Measurements from ENCODE around the gene SOD1. TPM values are rescaled to one million over a fixed set of nuclear protein-coding genes. Genes with fewer than 3 reads are reported as not detected.

SOD1 gene
- total RNA-seq, 6 experiments from 2014 or later = 236 to 290 (median 281) TPM

DNA sequence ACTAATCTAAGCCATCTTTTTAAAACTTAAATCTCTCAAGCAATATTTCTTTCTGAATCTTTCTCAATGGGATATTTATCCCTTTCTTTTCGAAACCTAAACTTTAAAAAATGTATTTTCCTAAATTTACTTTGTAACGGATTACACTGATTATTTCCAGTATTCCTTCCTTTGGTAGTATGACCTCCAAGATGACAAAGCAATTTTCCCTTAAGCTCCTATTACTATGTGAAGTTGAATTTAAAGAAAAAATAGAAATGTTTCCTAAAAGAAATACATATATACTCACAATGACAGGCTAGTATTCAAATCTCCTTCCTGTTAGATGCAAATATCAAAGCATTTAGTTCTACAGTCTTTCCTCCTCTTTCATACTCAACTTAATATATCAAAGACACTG, 56.6 kb downstream of the SOD1 start:
- Mint-ChIP-seq H3K9me3 (no peaks in the 10 kb centered on the region), H3K4me3 (no peak overlapping the region), H3K27me3 (ENCODE audit: insufficient read depth) (no peaks in the 10 kb centered on the region), H3K4me1 (ENCODE audit: low read depth) (peaks cover 71% of the 10 kb centered on the region), H3K27ac (peak overlapping the region; percentile 61), H3K36me3 (ENCODE audit: low read depth) (no peaks in the 10 kb centered on the region)
- no peak for DNase-seq
- TF ChIP-seq, protein P1, sequence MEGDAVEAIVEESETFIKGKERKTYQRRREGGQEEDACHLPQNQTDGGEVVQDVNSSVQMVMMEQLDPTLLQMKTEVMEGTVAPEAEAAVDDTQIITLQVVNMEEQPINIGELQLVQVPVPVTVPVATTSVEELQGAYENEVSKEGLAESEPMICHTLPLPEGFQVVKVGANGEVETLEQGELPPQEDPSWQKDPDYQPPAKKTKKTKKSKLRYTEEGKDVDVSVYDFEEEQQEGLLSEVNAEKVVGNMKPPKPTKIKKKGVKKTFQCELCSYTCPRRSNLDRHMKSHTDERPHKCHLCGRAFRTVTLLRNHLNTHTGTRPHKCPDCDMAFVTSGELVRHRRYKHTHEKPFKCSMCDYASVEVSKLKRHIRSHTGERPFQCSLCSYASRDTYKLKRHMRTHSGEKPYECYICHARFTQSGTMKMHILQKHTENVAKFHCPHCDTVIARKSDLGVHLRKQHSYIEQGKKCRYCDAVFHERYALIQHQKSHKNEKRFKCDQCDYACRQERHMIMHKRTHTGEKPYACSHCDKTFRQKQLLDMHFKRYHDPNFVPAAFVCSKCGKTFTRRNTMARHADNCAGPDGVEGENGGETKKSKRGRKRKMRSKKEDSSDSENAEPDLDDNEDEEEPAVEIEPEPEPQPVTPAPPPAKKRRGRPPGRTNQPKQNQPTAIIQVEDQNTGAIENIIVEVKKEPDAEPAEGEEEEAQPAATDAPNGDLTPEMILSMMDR (IDR thresholded peaks at IDR 0.05) = no peak

Other genes starting within 250 kb of the SOD1 start
- 10 to 100 TPM; 21.8 to 28.4 (median 26.3) TPM for gene SCAF4, start 72.4 kb downstream of the SOD1 start, total RNA-seq (2021; fragmentation: NEBNext Ultra II Directional; extraction: Animal tissue kit (Norgen Biotek cat#: 25700))
- gene HUNK, start 213.3 kb downstream of the SOD1 start, total RNA-seq (2021; fragmentation: NEBNext Ultra II Directional; extraction: Animal tissue kit (Norgen Biotek cat#: 25700)) = not detected